BJ (cell line): ENCODE results near the gene KCNQ2. TPM values are rescaled to one million over a fixed set of nuclear protein-coding genes. Genes with fewer than 3 reads are reported as not detected.

Experiments used
- CTCF ChIA-PET: fragments of 350-600 bp; formaldehyde crosslinking; extraction: SDS; loops from one replicate; lab custom pipeline; 2021; ENCODE audit warnings: antibody characterized with exemption, inconsistent platforms; lab: Yijun Ruan, JAX
- POLR2A ChIA-PET: fragments of 300-600 bp; sonication (Branson Sonifier 250); formaldehyde crosslinking; extraction: SDS; loops from one replicate; lab custom pipeline; 2021; ENCODE audit warnings: antibody characterized with exemption; lab: Charles Lee
- DNase-seq: peaks from one replicate; pipeline ENCODE4 v3.0.0-alpha.2; 2011; ENCODE audit warnings: low read depth
- H3K27me3 ChIP-seq: 2 replicates; pipeline ENCODE4 v1.6.0; 2011; ENCODE audit warnings: low read length; ENCODE audit not compliant: control insufficient read depth, insufficient read depth
- H3K36me3 ChIP-seq: 2 replicates; pipeline ENCODE4 v1.5.1; 2011; ENCODE audit warnings: low read length; ENCODE audit not compliant: control insufficient read depth, insufficient read depth
- H3K4me3 ChIP-seq: 2 replicates; pipeline ENCODE4 v1.5.1; 2011; ENCODE audit warnings: low read depth, mild to moderate bottlenecking, control low read depth, low read length
- polyA plus RNA-seq: library from polyadenylated mRNA; depleted of rRNA; stranded (reverse); fragments of >200 nt; gene quantifications from 2 replicates; pipeline ENCODE4 v1.2.3, GENCODE V29; 2011
- TF ChIP-seq, protein P1 (sequence below): IDR thresholded peaks from 2 replicates; pipeline ENCODE4 v1.5.1; 2011; ENCODE audit warnings: low read depth, mild to moderate bottlenecking, control low read depth, inconsistent platforms, low read length, moderate library complexity; ENCODE audit not compliant: insufficient read depth

KCNQ2 gene
- polyA plus RNA-seq, 1 experiment: not detected

DNA sequence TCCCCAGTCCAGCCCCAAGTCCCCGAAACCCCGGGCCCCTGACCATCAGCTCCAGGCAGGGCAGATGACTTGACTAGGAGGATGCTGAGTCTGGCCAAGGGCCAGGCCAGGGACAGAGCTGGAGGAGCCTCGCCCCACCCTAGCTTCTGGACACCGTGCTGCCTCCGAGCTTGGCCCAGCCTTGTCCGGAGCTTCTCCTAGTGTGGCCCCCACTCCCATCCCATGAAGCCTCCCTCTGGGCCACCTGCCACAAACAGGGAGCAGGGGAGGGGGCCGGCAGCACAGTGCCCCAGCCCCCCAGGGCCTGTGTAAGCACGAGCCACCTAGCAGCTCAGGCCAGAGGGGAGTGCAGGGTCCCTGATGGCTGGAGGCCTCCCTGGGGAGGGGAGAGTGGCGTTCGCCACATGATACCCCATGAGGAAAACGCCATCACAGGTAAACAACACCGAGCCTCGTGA lies 21.1 kb upstream of the KCNQ2 start:
- ChIA-PET POLR2A (no interaction called here), CTCF (interaction anchor here (0.7 to 1.1 kb wide), 2 partner anchors 10 to 480 kb away, joined by 3 read pairs; no protein-coding TSS in a partner anchor)
- no peak overlapping the region for H3K4me3 ChIP-seq
- no peak for DNase-seq
- H3K27me3 ChIP-seq: peaks cover 1% of the 10 kb centered on the region; the same call in 1 of the 2 replicates
- no peaks in the 10 kb centered on the region; the same call in 1 of the 2 replicates for H3K36me3 ChIP-seq
- TF ChIP-seq, protein P1, sequence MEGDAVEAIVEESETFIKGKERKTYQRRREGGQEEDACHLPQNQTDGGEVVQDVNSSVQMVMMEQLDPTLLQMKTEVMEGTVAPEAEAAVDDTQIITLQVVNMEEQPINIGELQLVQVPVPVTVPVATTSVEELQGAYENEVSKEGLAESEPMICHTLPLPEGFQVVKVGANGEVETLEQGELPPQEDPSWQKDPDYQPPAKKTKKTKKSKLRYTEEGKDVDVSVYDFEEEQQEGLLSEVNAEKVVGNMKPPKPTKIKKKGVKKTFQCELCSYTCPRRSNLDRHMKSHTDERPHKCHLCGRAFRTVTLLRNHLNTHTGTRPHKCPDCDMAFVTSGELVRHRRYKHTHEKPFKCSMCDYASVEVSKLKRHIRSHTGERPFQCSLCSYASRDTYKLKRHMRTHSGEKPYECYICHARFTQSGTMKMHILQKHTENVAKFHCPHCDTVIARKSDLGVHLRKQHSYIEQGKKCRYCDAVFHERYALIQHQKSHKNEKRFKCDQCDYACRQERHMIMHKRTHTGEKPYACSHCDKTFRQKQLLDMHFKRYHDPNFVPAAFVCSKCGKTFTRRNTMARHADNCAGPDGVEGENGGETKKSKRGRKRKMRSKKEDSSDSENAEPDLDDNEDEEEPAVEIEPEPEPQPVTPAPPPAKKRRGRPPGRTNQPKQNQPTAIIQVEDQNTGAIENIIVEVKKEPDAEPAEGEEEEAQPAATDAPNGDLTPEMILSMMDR: no peak

DNA sequence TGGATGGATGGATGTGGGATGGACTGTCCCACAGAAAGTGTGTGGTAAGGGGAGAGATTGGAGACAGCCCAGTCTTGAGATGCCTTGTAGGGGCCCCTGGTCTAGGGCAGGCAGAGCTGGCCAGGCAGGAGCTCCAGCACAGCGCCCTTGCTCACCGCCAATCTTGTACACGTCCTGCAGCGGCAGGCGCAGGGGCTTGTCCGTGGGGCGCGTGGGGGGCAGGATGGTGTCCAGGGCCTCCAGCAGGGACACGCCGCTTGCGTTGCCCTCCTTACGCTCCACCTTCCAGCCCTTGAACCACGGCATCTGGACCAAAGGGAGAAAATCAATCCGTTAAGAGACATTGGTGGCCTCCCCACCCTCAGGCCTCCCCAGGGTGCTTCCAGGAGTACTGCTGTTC lies 20.5 kb upstream of the KCNQ2 start:
- DNase-seq: no peak
- no peaks in the 10 kb centered on the region; the same call in 1 of the 2 replicates for H3K36me3 ChIP-seq
- peaks cover 1% of the 10 kb centered on the region; the same call in 1 of the 2 replicates for H3K27me3 ChIP-seq
- CTCF ChIA-PET: no interaction called here
- TF ChIP-seq, protein P1: no peak
- POLR2A ChIA-PET: no interaction called here
- H3K4me3 ChIP-seq: no peak overlapping the region

DNA sequence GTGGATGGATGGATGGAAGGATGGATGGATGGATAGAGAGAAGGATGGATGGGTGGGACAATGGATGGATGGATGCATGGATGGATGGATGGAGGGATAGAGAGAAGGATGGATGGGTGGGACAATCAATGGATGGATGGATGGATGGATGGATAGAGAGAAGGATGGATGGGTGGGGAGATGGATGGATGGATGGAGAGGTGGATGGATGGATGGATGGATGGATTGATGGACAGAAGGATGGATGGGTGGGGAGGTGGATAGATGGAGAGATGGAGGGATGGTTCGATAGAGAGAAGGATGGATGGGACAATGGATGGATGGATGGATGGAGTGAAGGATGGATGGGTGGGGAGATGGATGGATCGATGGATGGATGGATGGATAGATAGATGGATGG lies 20.1 kb upstream of the KCNQ2 start:
- CTCF ChIA-PET: no interaction called here
- H3K36me3 ChIP-seq: no peaks in the 10 kb centered on the region; the same call in 1 of the 2 replicates
- POLR2A ChIA-PET: no interaction called here
- no peak overlapping the region for H3K4me3 ChIP-seq
- no peak for DNase-seq
- TF ChIP-seq, protein P1: no peak
- H3K27me3 ChIP-seq: peaks cover 1% of the 10 kb centered on the region; the same call in 1 of the 2 replicates

DNA sequence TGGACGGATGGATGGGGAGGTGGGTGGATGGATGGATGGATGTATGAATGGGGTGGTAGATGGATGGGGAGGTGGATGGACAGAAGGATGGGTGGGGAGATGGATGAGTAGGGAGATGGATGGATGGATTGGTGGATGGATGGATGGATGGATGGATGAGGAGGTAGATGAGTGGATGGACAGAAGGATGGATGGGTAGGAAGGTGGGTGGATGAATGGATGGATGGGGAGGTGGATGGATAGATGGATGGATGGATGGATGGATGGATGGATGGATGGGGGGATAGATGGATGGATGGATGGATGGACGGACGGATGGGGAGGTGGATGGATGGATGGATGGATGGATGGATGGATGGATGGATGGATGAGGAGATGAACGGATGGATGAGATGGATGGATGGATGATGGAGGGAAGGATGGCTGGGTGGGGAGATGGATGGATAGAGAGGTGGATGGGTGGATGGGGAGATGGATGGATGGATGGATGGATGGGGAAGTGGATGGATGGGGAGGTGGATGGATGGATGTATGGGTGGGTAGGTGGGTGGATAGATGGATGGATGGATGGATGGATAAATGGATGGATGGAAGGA lies 19.3 kb upstream of the KCNQ2 start:
- DNase-seq: no peak
- ChIA-PET CTCF (no interaction called here), POLR2A (no interaction called here)
- Histone ChIP-seq H3K27me3 (peaks cover 1% of the 10 kb centered on the region; the same call in 1 of the 2 replicates), H3K4me3 (no peak overlapping the region), H3K36me3 (no peaks in the 10 kb centered on the region; the same call in 1 of the 2 replicates)
- TF ChIP-seq, protein P1: no peak

DNA sequence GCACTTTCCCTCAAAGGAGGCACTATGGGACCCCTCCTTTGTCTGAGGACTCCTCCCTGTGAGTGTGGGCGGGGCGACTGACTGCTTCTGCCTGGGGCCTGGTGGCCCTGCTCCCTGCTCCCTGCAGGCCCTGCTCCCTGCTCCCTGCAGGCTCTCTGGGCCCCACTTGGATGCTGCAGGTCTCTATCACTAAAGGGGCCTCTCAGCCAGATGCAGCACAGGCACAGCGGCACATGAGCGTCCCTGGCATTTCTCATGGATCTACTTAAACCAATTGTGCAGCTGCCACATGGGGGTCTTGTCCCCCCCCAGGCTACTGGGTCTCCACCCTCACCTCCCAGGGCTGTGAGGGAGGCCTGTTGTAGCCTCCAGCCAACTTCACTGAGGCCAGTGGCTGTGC lies 18.6 kb upstream of the KCNQ2 start:
- CTCF ChIA-PET: no interaction called here
- Histone ChIP-seq H3K27me3 (peaks cover 1% of the 10 kb centered on the region; the same call in 1 of the 2 replicates), H3K4me3 (no peak overlapping the region), H3K36me3 (no peaks in the 10 kb centered on the region; the same call in 1 of the 2 replicates)
- DNase-seq: no peak
- TF ChIP-seq, protein P1: no peak
- POLR2A ChIA-PET: no interaction called here
